Measurements from ENCODE around the gene COL5A1.

Gene COL5A1

DNA sequence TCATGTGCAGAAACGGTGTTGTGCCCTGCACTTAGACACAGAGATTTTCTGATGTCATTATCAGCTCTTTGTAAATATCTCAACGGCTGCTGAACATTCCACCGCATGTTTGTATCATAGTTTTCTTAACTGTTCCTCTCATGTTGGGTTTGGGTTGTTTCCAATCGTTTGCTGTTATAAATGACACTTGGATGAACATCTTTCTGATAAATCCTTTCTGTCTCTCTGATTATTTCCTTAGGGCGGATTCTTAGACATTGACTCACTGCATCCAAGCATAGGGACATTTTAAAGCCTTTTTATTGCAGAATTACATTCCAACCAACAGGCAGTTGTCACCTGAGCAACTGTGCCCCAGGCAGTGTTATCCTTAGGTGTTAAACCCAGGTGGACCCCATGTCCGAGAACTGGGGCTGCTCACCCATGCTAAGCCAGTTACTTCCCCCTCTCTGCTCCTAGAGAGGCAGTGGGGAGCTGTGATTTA, 28.5 kb downstream of the COL5A1 start:
- no peaks in the 10 kb centered on the region for H3K4me1 ChIP-seq (ENCODE audit: control insufficient read depth in 1 of 2, insufficient read depth in 1 of 2, low read depth in 1 of 2, low read length in 1 of 2)
- H3K4me3 ChIP-seq (ENCODE audit: low read depth in 1 of 2, low read length in 1 of 2), result no peak overlapping the region
- H3K27me3 ChIP-seq, result peaks cover 10% of the 10 kb centered on the region
- H3K27ac ChIP-seq, result no peak overlapping the region
- TF ChIP-seq, protein P1, sequence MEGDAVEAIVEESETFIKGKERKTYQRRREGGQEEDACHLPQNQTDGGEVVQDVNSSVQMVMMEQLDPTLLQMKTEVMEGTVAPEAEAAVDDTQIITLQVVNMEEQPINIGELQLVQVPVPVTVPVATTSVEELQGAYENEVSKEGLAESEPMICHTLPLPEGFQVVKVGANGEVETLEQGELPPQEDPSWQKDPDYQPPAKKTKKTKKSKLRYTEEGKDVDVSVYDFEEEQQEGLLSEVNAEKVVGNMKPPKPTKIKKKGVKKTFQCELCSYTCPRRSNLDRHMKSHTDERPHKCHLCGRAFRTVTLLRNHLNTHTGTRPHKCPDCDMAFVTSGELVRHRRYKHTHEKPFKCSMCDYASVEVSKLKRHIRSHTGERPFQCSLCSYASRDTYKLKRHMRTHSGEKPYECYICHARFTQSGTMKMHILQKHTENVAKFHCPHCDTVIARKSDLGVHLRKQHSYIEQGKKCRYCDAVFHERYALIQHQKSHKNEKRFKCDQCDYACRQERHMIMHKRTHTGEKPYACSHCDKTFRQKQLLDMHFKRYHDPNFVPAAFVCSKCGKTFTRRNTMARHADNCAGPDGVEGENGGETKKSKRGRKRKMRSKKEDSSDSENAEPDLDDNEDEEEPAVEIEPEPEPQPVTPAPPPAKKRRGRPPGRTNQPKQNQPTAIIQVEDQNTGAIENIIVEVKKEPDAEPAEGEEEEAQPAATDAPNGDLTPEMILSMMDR (IDR thresholded peaks at IDR 0.05), result no peak
- H3K36me3 ChIP-seq, result no peaks in the 10 kb centered on the region
- no peaks in the 10 kb centered on the region for H3K9me3 ChIP-seq

DNA sequence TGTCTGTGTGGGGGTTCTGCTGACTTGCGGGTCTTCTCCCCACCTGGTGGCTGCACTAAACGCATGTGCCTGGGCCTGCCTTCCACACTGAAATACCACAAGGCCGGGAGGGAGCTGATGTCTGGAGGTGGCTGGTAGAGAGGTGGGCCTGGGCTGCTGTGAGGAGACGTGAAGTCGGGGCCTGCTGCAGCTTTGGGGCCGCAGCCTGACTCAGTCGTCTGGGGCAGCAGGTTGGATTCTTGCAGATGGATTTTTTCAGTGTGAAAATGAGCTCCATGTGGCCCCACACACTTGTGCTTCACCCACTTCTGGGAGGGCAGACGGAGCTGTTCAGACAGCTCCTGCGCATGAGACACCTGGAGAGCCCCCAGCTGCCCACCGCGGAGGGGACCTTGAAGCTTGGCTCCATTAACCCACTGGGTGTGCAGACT, 29.3 kb downstream of the COL5A1 start:
- Histone ChIP-seq H3K27me3 (peaks cover 10% of the 10 kb centered on the region), H3K36me3 (no peaks in the 10 kb centered on the region), H3K4me1 (ENCODE audit: control insufficient read depth in 1 of 2, insufficient read depth in 1 of 2, low read depth in 1 of 2, low read length in 1 of 2) (no peaks in the 10 kb centered on the region), H3K9me3 (no peaks in the 10 kb centered on the region), H3K27ac (no peak overlapping the region), H3K4me3 (ENCODE audit: low read depth in 1 of 2, low read length in 1 of 2) (no peak overlapping the region)
- TF ChIP-seq, protein P1 (IDR thresholded peaks at IDR 0.05), result no peak

GRCh38 chr9:134671341-134672113, 29.9 kb downstream of the COL5A1 start:
- no peaks in the 10 kb centered on the region for H3K36me3 ChIP-seq
- peaks cover 10% of the 10 kb centered on the region for H3K27me3 ChIP-seq
- TF ChIP-seq, protein P1 (IDR thresholded peaks at IDR 0.05), result no peak
- no peak overlapping the region for H3K27ac ChIP-seq
- no peaks in the 10 kb centered on the region for H3K4me1 ChIP-seq (ENCODE audit: control insufficient read depth in 1 of 2, insufficient read depth in 1 of 2, low read depth in 1 of 2, low read length in 1 of 2)
- no peaks in the 10 kb centered on the region for H3K9me3 ChIP-seq
- no peak overlapping the region for H3K4me3 ChIP-seq (ENCODE audit: low read depth in 1 of 2, low read length in 1 of 2)

DNA sequence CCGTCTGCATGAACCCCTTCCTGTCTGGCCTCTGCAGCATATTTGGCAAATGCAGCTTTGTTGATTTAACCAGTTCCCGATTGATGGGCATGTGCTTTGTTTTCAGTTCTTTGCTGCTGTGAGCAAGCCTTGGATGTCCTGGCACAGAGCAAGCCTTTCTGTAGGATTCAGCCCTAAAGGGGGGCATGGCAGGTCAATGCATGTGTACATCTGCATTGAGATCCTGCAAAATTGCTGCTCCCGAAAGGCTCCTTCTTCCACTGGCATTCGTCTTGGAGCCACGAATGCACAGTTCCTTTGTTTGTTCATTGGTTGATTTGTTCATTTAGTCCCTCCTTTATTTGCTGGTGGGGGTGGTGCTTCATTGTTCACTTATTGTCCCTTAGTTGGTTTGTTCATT, 34.8 kb downstream of the COL5A1 start:
- H3K4me1 ChIP-seq (ENCODE audit: control insufficient read depth in 1 of 2, insufficient read depth in 1 of 2, low read depth in 1 of 2, low read length in 1 of 2), result no peaks in the 10 kb centered on the region
- no peak overlapping the region for H3K4me3 ChIP-seq (ENCODE audit: low read depth in 1 of 2, low read length in 1 of 2)
- H3K27me3 ChIP-seq, result no peaks in the 10 kb centered on the region
- H3K9me3 ChIP-seq, result no peaks in the 10 kb centered on the region
- no peak overlapping the region for H3K27ac ChIP-seq
- TF ChIP-seq, protein P1 (IDR thresholded peaks at IDR 0.05), result no peak
- H3K36me3 ChIP-seq, result no peaks in the 10 kb centered on the region

GRCh38 chr9:134676886-134677285, 35.3 kb downstream of the COL5A1 start:
- no peaks in the 10 kb centered on the region for H3K9me3 ChIP-seq
- H3K36me3 ChIP-seq, result no peaks in the 10 kb centered on the region
- H3K4me3 ChIP-seq (ENCODE audit: low read depth in 1 of 2, low read length in 1 of 2), result no peak overlapping the region
- no peaks in the 10 kb centered on the region for H3K27me3 ChIP-seq
- no peaks in the 10 kb centered on the region for H3K4me1 ChIP-seq (ENCODE audit: control insufficient read depth in 1 of 2, insufficient read depth in 1 of 2, low read depth in 1 of 2, low read length in 1 of 2)
- H3K27ac ChIP-seq, result no peak overlapping the region
- TF ChIP-seq, protein P1 (IDR thresholded peaks at IDR 0.05), result no peak

Data from neutrophil (primary cell).